Gastroesophageal sphincter (tissue), 3 donors: ENCODE measurements around the gene SLC35E2B.

Experiments used
- CTCF ChIP-seq, 4 experiments: fragments of 200-600 bp in 2 of 4; fragments of 450-650 bp in 2 of 4; sonication (generic) in 1 of 4; IDR thresholded peaks; one replicate each; pipeline ENCODE4 v1.5.1; 2017 to 2019; ENCODE audit warnings: antibody characterized with exemption in 4 of 4, mild to moderate bottlenecking in 2 of 4, moderate library complexity in 2 of 4
- POLR2A ChIP-seq, 2 donors: fragments of 450-650 bp; IDR thresholded peaks; one replicate each; pipeline ENCODE4 v1.6.1; 2017; ENCODE audit warnings: antibody characterized with exemption in 2 of 2, mild to moderate bottlenecking in 2 of 2, moderate library complexity in 1 of 2
- POLR2AphosphoS5 ChIP-seq: sonication (generic); formaldehyde crosslinking; IDR thresholded peaks from one replicate; pipeline ENCODE4 v1.6.1; 2017; ENCODE audit warnings: antibody characterized with exemption

- TF ChIP-seq CTCF (IDR thresholded peaks at IDR 0.05) (no peak), POLR2A (IDR thresholded peaks at IDR 0.05) (no peak), POLR2AphosphoS5 (no peak)
Observed at GRCh38 chr1:1670866-1671265, 21.7 kb downstream of the SLC35E2B start.
